ENCODE measurements around the gene PIAS3. TPM values are rescaled to one million over a fixed set of nuclear protein-coding genes. Genes with fewer than 3 reads are reported as not detected.
"Not testable (repeated sequence)": the region's sequence is repeated elsewhere in the genome, so short reads cannot be mapped to it uniquely, and the experiment has no call there.

Gene PIAS3
- total and polyA plus RNA-seq, 8 donors: 8.9 to 26.7 (median 11.2) TPM

GRCh38 chr1:145826030-145826429, 32.9 kb downstream of the PIAS3 start:
- no peak for ATAC-seq
- H3K4me3 ChIP-seq: no peak overlapping the region
- no peaks in the 10 kb centered on the region for H3K9me3 ChIP-seq
- no peak for FAIRE-seq
- WGBS, 2 donors: 84 to 92% methylated on average over 2 of the region's 2 CpGs
- peaks cover 0 to 11% (median 0%) of the 10 kb centered on the region in 3 donors for H3K4me1 ChIP-seq
- peaks cover 3 to 42% (median 20%) of the 10 kb centered on the region in 3 donors for H3K36me3 ChIP-seq
- no peak for DNase-seq
- no peaks in the 10 kb centered on the region for H3K27me3 ChIP-seq
- H3K27ac ChIP-seq: no peak overlapping the region
- no peak for TF ChIP-seq CTCF (IDR thresholded peaks at IDR 0.05)
- intact Hi-C loops (cut with DNase I): no loop called here

- DNase-seq (no peak), FAIRE-seq (no peak), ATAC-seq (no peak)
- TF ChIP-seq CTCF (IDR thresholded peaks at IDR 0.05): no peak
- peaks cover 0 to 11% (median 0%) of the 10 kb centered on the region in 3 donors for H3K4me1 ChIP-seq
- WGBS, 2 donors: 0 to 1% methylated on average over 7 of the region's 7 CpGs
- no peaks in the 10 kb centered on the region for H3K9me3 ChIP-seq
- H3K36me3 ChIP-seq: peaks cover 3 to 28% (median 17%) of the 10 kb centered on the region in 3 donors
- H3K27ac ChIP-seq: peak overlapping the region; percentile 77 to 93 (median 83)
- peak overlapping the region; percentile 65 to 97 (median 70) for H3K4me3 ChIP-seq
- intact Hi-C loops (cut with DNase I): no loop called here
- no peaks in the 10 kb centered on the region for H3K27me3 ChIP-seq
Observed at GRCh38 chr1:145824499-145824842, 34.4 kb downstream of the PIAS3 start.

GRCh38 chr1:145823565-145824498, 35.0 kb downstream of the PIAS3 start, which contains the start of the genes POLR3C and RNF115:
Gene POLR3C (plus strand): TSS chr1:145824200. CDS start chr1:145825777, 1,577 bp downstream.
Gene RNF115 (minus strand): TSS chr1:145824095. CDS start chr1:145823873, 222 bp downstream.
- H3K27ac ChIP-seq: peak within 1 kb of the TSS; percentile 77 to 93 (median 83)
- ATAC-seq (peak; percentile 94 to 97 (median 96)), DNase-seq (peak; percentile 89 to 95 (median 91)), FAIRE-seq (no peak)
- no peak for TF ChIP-seq CTCF (IDR thresholded peaks at IDR 0.05)
- no peaks in the 10 kb centered on the region for H3K27me3 ChIP-seq
- H3K4me1 ChIP-seq: peaks cover 0 to 11% (median 0%) of the 10 kb centered on the region in 3 donors
- WGBS, 2 donors: 0% methylated on average over 72 to 89 of the region's 89 CpGs
- H3K4me3 ChIP-seq: peak within 1 kb of the TSS; percentile 65 to 97 (median 70)
- peaks cover 3 to 22% (median 11%) of the 10 kb centered on the region in 3 donors for H3K36me3 ChIP-seq
- H3K9me3 ChIP-seq: no peaks in the 10 kb centered on the region
- intact Hi-C loops (cut with DNase I): no loop called here

- FAIRE-seq; ATAC-seq; intact Hi-C loops (cut with DNase I); H3K27me3 ChIP-seq; H3K27ac ChIP-seq; H3K9me3 ChIP-seq; DNase-seq: not testable (repeated sequence)
- H3K36me3 ChIP-seq: peaks cover 0 to 13% (median 8%) of the 10 kb centered on the region in 3 donors
- peak overlapping the region in 1 of 4 donors; percentile 68 for H3K4me3 ChIP-seq
- 0% methylated on average over 2 to 4 of the region's 16 CpGs for WGBS, 2 donors
- H3K4me1 ChIP-seq: peaks cover 0 to 11% (median 0%) of the 10 kb centered on the region in 3 donors
Observed at GRCh38 chr1:145822779-145823331, 36.0 kb downstream of the PIAS3 start.

- intact Hi-C loops (cut with DNase I); H3K9me3 ChIP-seq; H3K4me1 ChIP-seq; DNase-seq; H3K27ac ChIP-seq; H3K4me3 ChIP-seq; FAIRE-seq; H3K36me3 ChIP-seq; H3K27me3 ChIP-seq: not testable (repeated sequence)
- WGBS, 2 donors: 16 to 17% methylated on average over 4 of the region's 6 CpGs
- ATAC-seq: peak in 3 of 4 donors; percentile 34 to 72 (median 53)
Observed at GRCh38 chr1:145818095-145818494, 40.8 kb downstream of the PIAS3 start.

- DNase-seq; H3K4me1 ChIP-seq; H3K36me3 ChIP-seq; ATAC-seq; H3K27ac ChIP-seq; H3K9me3 ChIP-seq; H3K27me3 ChIP-seq; H3K4me3 ChIP-seq; FAIRE-seq; intact Hi-C loops (cut with DNase I): not testable (repeated sequence)
- WGBS, 2 donors: 73 to 82% methylated on average over 5 of the region's 6 CpGs
Observed at GRCh38 chr1:145812977-145813810, 45.7 kb downstream of the PIAS3 start.
